Stimulated activated effector memory CD8-positive, alpha-beta T cell treated with anti-CD3 and anti-CD28 coated beads, Interleukin-12 subunit alpha, Interleukin-12 subunit beta, amount 100 ng/mL, for 72 hours (primary cell): ENCODE results near the gene MIDN.

ENCODE experiments used
- ATAC-seq: fragments of 150-1000 bp; cut with Tn5 transposase; 2 replicates; pipeline ENCODE4 v1.10.0; 2021
- DNase-seq, 2 donors: peaks; one replicate each; pipeline ENCODE4 v3.0.0; 2021 to 2022; ENCODE audit warnings: low spot score in 2 of 2
- H3K27ac Mint-ChIP-seq: one replicate; pipeline ENCODE4 v1.8.0; 2022; ENCODE audit warnings: mild to moderate bottlenecking, mixed read lengths
- H3K36me3 Mint-ChIP-seq: one replicate; pipeline ENCODE4 v1.8.0; 2022; ENCODE audit warnings: mild to moderate bottlenecking, mixed read lengths
- H3K4me1 Mint-ChIP-seq: one replicate; pipeline ENCODE4 v1.8.0; 2022; ENCODE audit warnings: mixed read lengths
- H3K4me3 Mint-ChIP-seq: one replicate; pipeline ENCODE4 v1.8.0; 2022; ENCODE audit warnings: mild to moderate bottlenecking, mixed read lengths
- H3K9me3 Mint-ChIP-seq: one replicate; pipeline ENCODE4 v1.8.0; 2022; ENCODE audit warnings: mixed read lengths

MIDN gene

GRCh38 chr19:1290196-1290702 is 41.9 kb downstream of the MIDN start:
- Mint-ChIP-seq H3K27ac (no peak overlapping the region), H3K4me1 (peaks cover 6% of the 10 kb centered on the region), H3K4me3 (no peak overlapping the region), H3K9me3 (no peaks in the 10 kb centered on the region), H3K36me3 (no peaks in the 10 kb centered on the region)
- ATAC-seq (no peak), DNase-seq (no peak)

DNA sequence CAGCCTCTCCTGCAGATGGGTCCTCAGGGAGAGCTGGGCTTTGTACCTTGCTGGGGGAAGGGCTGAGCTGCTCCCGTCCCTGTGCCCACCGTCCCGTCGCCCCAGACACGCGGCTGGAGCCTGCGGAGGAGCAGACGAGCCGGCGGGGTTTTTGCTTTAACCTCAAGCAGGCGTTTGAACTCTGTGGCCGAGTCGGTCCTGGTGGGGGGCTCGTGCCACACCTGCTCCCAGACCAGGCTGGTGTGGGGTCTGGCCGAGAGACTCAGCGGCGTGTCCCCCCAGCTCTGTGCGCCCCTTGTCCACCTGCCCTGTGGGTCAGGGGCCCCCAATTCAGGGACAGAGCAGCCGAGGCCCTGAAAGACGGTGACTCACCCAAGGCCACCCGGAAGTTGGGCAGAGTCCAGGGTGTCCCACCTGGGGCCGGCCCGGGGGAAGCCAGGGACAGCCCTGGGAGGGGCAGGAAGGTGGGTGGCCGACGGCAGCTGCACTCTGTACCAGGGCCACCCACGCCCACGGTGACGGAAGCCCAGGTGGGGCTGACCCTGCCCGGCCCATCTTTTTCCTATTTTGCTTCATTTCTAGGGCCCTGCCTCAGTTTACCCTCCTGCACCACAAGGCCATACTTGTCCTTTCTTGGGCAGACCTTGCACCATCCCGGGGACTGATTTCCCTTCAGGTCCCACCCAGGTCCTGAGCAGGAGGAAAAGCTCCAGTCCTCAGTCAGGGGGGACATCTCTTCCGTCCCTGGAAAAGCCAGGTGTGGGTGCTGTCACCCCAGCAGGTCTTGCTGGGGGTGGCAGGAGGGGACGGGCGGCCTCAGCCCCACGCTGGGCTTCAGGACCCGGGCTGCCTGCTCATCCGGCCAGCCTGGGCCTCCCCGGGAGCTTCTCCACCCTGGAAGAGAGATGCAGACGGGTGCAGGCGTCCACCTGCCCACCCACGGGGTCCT is 42.6 kb downstream of the MIDN start:
- H3K27ac Mint-ChIP-seq: no peak overlapping the region

DNA sequence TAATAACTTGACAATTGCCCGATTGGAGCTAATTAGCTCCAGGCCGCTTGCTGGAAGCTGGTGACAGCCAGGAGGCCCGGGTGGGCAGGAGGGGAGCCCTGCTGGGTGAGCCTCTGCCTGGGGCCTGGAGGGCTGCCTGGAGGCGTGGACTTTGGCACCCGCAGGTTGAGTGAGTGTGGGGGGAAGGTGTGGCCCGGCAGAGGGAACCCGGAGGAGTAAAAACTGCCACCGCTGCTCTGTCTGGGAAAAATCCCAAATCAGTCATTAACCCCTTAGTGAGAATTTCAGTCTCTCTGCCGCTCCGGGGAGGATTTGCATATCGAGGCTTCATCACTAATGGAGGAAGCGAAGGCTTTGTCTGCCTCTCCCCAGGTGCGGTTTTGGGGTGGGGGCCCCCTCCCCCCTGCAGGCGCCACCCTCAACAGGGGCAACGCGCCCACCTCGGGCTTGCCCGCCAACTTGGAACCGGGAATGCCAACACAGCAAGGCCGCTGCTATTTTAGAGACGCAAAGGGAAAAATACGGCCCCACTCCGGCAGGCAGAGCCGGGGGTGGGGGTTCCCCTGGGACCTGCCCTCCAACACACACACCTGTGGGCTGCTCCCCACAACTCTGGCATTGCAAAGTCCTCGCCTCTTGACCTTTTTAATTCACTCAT is 43.5 kb downstream of the MIDN start:
- Mint-ChIP-seq H3K4me3 (no peak overlapping the region), H3K9me3 (no peaks in the 10 kb centered on the region), H3K36me3 (no peaks in the 10 kb centered on the region), H3K4me1 (no peaks in the 10 kb centered on the region), H3K27ac (no peak overlapping the region)
- DNase-seq (no peak), ATAC-seq (no peak)

More for the DNA sequence above, 42.6 kb downstream of the MIDN start:
- peaks cover 6% of the 10 kb centered on the region for H3K4me1 Mint-ChIP-seq
- no peaks in the 10 kb centered on the region for H3K9me3 Mint-ChIP-seq
- DNase-seq (no peak), ATAC-seq (no peak)
- no peaks in the 10 kb centered on the region for H3K36me3 Mint-ChIP-seq
- no peak overlapping the region for H3K4me3 Mint-ChIP-seq

GRCh38 chr19:1292419-1293151 is 44.2 kb downstream of the MIDN start:
- no peak for DNase-seq
- Mint-ChIP-seq H3K9me3 (no peaks in the 10 kb centered on the region), H3K27ac (no peak overlapping the region), H3K36me3 (no peaks in the 10 kb centered on the region), H3K4me1 (no peaks in the 10 kb centered on the region), H3K4me3 (no peak overlapping the region)
- no peak for ATAC-seq

DNA sequence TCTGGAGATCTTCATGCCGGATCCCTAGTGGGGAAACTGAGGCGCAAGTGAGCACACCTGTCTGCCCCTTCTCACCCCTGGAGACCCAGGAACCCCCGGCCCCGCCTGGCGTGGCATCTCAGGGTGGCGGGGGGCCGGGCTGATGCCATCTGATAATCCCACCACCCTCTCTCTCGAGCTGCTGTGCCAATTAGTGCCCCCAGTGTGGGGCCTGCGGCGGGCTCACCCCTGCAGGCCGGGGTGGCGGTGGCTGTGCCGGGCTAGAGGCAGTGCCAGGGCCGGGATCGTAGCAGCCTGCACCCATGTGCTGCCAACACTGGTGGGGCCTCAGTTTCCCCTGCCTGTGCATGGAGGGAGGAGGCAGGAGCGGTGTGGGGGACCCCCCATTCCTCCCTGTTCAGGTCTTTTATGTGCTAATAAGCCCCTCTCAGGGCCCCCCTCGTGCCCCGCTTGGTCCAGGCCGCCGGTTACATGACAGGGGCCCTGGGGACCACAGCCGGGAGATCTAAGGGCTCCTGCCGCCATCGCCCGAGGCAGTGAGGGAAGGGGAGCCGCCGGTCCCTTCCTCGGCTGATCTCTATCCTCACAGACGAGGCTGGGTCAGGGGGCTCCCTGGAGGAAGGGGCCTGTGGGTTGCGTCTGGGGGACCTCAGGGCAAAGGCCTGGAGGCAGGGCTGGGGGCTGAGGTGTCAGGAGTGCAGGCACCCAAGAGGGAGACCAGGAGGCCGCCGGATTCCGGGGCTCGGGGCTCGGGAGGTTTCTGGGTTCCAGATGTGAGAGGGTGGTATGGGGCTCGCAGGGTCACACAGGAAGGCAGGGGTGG is 45.6 kb downstream of the MIDN start:
- Mint-ChIP-seq H3K36me3 (no peaks in the 10 kb centered on the region), H3K27ac (no peak overlapping the region), H3K9me3 (no peaks in the 10 kb centered on the region), H3K4me1 (no peaks in the 10 kb centered on the region), H3K4me3 (no peak overlapping the region)
- ATAC-seq: no peak
- no peak for DNase-seq

- Mint-ChIP-seq H3K4me1 (no peaks in the 10 kb centered on the region), H3K36me3 (no peaks in the 10 kb centered on the region), H3K9me3 (no peaks in the 10 kb centered on the region), H3K27ac (no peak overlapping the region), H3K4me3 (no peak overlapping the region)
- ATAC-seq (no peak), DNase-seq (no peak)
Measured at GRCh38 chr19:1294688-1295087, 46.3 kb downstream of the MIDN start.

DNA sequence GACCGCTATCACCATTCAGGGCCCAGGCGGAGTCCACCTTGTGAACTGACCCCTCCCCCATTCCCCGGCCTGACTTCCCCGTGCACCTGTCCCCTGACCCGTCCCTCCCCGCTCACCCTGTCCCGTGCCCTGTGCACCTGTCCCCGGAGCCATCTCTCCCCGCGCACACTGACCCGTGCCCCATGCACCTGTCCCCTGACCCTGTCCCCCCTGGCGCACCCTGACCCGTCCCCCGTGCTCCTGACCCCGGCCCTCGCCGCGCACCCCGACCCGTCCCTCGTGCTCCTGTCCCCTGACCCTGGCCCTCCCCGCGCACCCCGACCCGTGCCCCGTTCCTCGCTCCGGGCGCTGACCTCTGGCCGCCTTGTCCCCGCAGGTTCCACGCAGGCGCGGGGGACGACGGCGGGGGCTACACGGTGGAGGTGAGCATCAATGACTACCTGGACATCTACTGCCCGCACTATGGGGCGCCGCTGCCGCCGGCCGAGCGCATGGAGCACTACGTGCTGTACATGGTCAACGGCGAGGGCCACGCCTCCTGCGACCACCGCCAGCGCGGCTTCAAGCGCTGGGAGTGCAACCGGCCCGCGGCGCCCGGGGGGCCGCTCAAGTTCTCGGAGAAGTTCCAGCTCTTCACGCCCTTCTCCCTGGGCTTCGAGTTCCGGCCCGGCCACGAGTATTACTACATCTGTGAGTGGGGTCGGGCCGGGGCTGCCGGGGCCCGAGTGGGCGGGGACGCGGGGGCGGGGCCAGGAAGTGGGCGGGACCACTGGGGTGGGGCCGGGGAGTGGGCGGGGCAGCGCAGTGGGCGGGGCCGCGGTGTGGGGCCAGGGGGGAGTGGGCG is 47.0 kb downstream of the MIDN start:
- H3K36me3 Mint-ChIP-seq: no peaks in the 10 kb centered on the region
- no peaks in the 10 kb centered on the region for H3K4me1 Mint-ChIP-seq
- no peak for DNase-seq
- no peak for ATAC-seq
- H3K27ac Mint-ChIP-seq: no peak overlapping the region
- no peaks in the 10 kb centered on the region for H3K9me3 Mint-ChIP-seq
- H3K4me3 Mint-ChIP-seq: no peak overlapping the region

DNA sequence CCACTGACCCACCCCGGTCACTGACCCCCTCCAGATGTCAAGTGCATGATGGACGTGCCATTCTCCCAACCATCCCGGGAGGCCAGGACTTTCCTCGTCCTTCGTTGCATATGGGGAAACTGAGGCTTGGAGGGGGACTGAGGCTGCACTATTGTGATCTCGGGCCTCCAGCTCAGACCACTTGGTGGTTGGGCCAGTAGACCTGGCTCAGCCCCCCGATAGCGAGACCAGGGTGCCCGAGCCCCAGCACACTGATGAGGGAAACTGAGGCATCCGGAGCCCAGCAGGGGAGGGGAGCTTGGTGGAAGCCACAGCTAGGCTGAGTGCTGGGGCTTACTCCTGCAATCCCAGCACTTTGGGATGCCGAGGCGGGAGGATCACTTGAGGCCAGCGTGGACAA is 47.7 kb downstream of the MIDN start:
- Mint-ChIP-seq H3K27ac (no peak overlapping the region), H3K4me1 (no peaks in the 10 kb centered on the region), H3K9me3 (no peaks in the 10 kb centered on the region), H3K36me3 (no peaks in the 10 kb centered on the region), H3K4me3 (no peak overlapping the region)
- ATAC-seq (no peak), DNase-seq (no peak)

DNA sequence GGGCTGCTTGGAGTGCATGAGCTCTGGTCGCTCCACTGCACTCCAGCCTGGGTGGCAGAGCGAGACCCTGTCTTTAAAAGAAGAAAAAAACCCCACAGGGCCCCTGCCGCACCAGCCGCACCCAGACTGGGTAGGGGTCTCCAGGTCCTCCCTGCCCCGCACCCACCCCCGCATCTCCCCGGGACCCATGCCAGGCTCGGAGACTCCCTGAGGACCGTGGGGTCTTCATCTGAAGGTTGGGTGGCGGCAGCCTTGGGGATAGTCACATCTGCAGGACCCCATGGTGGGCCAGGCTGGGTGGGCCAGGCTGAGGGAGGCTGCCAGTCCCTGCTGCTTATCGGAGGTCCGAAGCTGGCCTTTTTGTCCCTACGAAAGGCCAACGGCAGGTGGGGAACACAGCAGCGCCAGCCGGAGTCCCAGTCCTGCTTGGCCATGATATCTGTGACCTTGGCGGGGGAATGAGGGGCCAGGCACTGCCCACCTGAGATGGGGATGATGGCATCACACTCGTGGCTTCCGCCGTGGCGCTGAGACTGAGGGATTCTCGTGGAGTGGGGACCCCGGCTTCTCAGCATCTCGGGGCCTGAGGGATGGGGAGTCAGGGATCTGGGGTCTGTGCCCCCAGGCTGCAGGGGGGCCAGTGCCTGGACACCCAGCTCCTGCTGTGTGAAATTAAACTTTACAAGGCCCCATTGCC is 48.3 kb downstream of the MIDN start:
- Mint-ChIP-seq H3K27ac (no peak overlapping the region), H3K9me3 (no peaks in the 10 kb centered on the region), H3K36me3 (no peaks in the 10 kb centered on the region), H3K4me1 (no peaks in the 10 kb centered on the region), H3K4me3 (no peak overlapping the region)
- DNase-seq (no peak), ATAC-seq (no peak)

DNA sequence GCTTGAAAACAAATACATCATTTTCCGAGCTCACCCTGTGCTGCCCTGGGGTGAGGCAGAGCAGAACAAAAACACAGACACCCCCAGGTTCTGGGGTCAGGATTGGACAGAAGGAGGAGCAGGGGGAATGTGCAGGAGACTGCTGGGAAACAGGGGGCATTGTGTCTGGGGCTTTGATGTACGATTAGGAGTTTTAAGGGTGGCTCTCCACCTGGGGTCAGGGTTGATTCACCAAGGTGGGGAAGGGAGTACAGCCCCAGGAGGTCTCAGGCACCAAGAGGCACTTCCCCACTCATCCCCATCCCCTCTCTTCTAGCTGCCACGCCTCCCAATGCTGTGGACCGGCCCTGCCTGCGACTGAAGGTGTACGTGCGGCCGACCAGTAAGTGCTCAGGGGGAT is 49.9 kb downstream of the MIDN start:
- Mint-ChIP-seq H3K4me1 (no peaks in the 10 kb centered on the region), H3K36me3 (no peaks in the 10 kb centered on the region), H3K4me3 (no peak overlapping the region), H3K9me3 (no peaks in the 10 kb centered on the region), H3K27ac (no peak overlapping the region)
- ATAC-seq (no peak), DNase-seq (no peak)

GRCh38 chr19:1299801-1300200 is 51.4 kb downstream of the MIDN start:
- no peak overlapping the region for H3K4me3 Mint-ChIP-seq
- no peak overlapping the region for H3K27ac Mint-ChIP-seq
- H3K4me1 Mint-ChIP-seq: no peaks in the 10 kb centered on the region
- DNase-seq (no peak), ATAC-seq (no peak)
- H3K36me3 Mint-ChIP-seq: no peaks in the 10 kb centered on the region
- no peaks in the 10 kb centered on the region for H3K9me3 Mint-ChIP-seq

- no peak overlapping the region for H3K27ac Mint-ChIP-seq
- no peaks in the 10 kb centered on the region for H3K4me1 Mint-ChIP-seq
- no peaks in the 10 kb centered on the region for H3K9me3 Mint-ChIP-seq
- no peak overlapping the region for H3K4me3 Mint-ChIP-seq
- DNase-seq (no peak), ATAC-seq (no peak)
- H3K36me3 Mint-ChIP-seq: no peaks in the 10 kb centered on the region
Measured at GRCh38 chr19:1300744-1301490, 52.5 kb downstream of the MIDN start.

GRCh38 chr19:1302533-1303239 is 54.3 kb downstream of the MIDN start:
- Mint-ChIP-seq H3K4me1 (no peaks in the 10 kb centered on the region), H3K9me3 (no peaks in the 10 kb centered on the region), H3K36me3 (no peaks in the 10 kb centered on the region), H3K4me3 (no peak overlapping the region), H3K27ac (no peak overlapping the region)
- DNase-seq (no peak), ATAC-seq (no peak)
